H1 (cell line): ENCODE results near the gene AZGP1. TPM values are rescaled to one million over a fixed set of nuclear protein-coding genes. Genes with fewer than 3 reads are reported as not detected.

Experiments used
- ATF2 ChIP-seq: IDR thresholded peaks from 2 replicates; pipeline ENCODE4 v1.6.1; 2012; ENCODE audit warnings: low read length, inconsistent platforms
- CHD2 ChIP-seq: IDR thresholded peaks from 2 replicates; pipeline ENCODE4 v1.6.1; 2012; ENCODE audit warnings: low read length, improper control_type of control experiment
- CHD7 ChIP-seq: fragments of 300-600 bp; sonication (generic); IDR thresholded peaks from 2 replicates; pipeline ENCODE4 v1.7.1; 2012; ENCODE audit warnings: low read length, moderate library complexity, mild to moderate bottlenecking, inconsistent platforms; ENCODE audit not compliant: insufficient replicate concordance
- CTBP2 ChIP-seq: IDR thresholded peaks from 2 replicates; pipeline ENCODE4 v1.7.0; 2011; ENCODE audit warnings: borderline replicate concordance, mild to moderate bottlenecking, moderate library complexity, mixed read lengths, low read length; ENCODE audit not compliant: insufficient read depth, insufficient read length
- EP300 ChIP-seq, 2 experiments: IDR thresholded peaks; 1 replicate in 1 of 2; 2 replicates in 1 of 2; pipeline ENCODE4 v1.6.1; 2011 to 2012; ENCODE audit warnings: low read depth in 2 of 2, low read length in 2 of 2, mild to moderate bottlenecking in 2 of 2, borderline replicate concordance in 1 of 2, inconsistent platforms in 1 of 2, moderate library complexity in 1 of 2
- MAFK ChIP-seq: IDR thresholded peaks from 2 replicates; pipeline ENCODE4 v1.6.1; 2012; ENCODE audit warnings: low read depth, mild to moderate bottlenecking, improper control_type of control experiment, low read length
- SAP30 ChIP-seq: fragments of 300-600 bp; sonication (generic); IDR thresholded peaks from 2 replicates; pipeline ENCODE4 v1.7.1; 2012; ENCODE audit warnings: low read length, moderate library complexity, mild to moderate bottlenecking, inconsistent platforms; ENCODE audit not compliant: insufficient read depth, insufficient replicate concordance
- ZNF274 ChIP-seq: IDR thresholded peaks from 2 replicates; pipeline ENCODE4 v1.7.0; 2012; ENCODE audit warnings: low read length, borderline replicate concordance; ENCODE audit errors: extremely low read depth
- polyA plus RNA-seq, 7 experiments: library from polyadenylated mRNA; depleted of rRNA in 3 of 7; stranded (reverse) in 5 of 7; unstranded in 2 of 7; fragments of >200 nt in 5 of 7; fragments of 200-250 nt in 2 of 7; gene quantifications; 1 replicate in 5 of 7; 2 replicates in 1 of 7; 4 replicates in 1 of 7; pipeline versions ENCODE4 v1.2.1 to v1.2.3, GENCODE V29; 2011 to 2013; ENCODE audit warnings: missing spikeins in 2 of 7, mixed read lengths in 2 of 7
- total RNA-seq: library from RNA; stranded (reverse); fragmentation: NEBNext Ultra II Directional; extraction: Animal tissue kit (Norgen Biotek cat#: 25700); gene quantifications from 2 replicates; pipeline ENCODE4 v1.2.1, GENCODE V29; 2021

Gene AZGP1
- total and polyA plus RNA-seq, 2 of the 8 experiments (the other 6 are each of a cell fraction or from before 2014, with no cell fraction given) = 0.52 to 0.68 TPM

- TF ChIP-seq CHD7 = no peak
- no peak for TF ChIP-seq ATF2
- no peak for TF ChIP-seq SAP30
- TF ChIP-seq ZNF274 = no peak
- no peak for TF ChIP-seq CTBP2
- no peak for TF ChIP-seq EP300 (IDR thresholded peaks at IDR 0.05; ENCODE audit: borderline replicate concordance in 1 of 2, low read depth in 2 of 2, low read length in 2 of 2)
- TF ChIP-seq CHD2 = no peak
- TF ChIP-seq MAFK = no peak
These were observed 45.5 kb downstream of the AZGP1 start (continued) for GRCh38 chr7:99930376-99930775.
